Activated T-cell treated with anti-CD3 and anti-CD28 coated beads, Interleukin-2, amount 50 U/mL, for 1 hour (primary cell): Measurements from ENCODE around the gene AIP.

Source experiments
- DNase-seq: peaks from one replicate; pipeline ENCODE4 v3.0.0-alpha.2; 2020

Gene AIP

GRCh38 chr11:67507864-67508485, 25.1 kb downstream of the AIP start, which contains the start of gene CDK2AP2:
CDK2AP2 (minus strand) TSS chr11:67508162; CDS start chr11:67508082, 80 bp downstream.
- peak; percentile 94 for DNase-seq

- peak; percentile 98 for DNase-seq
These were observed 25.8 kb downstream of the AIP start for GRCh38 chr11:67508486-67509121.

GRCh38 chr11:67510023-67510345, 27.2 kb downstream of the AIP start:
- DNase-seq: no peak

- peak; percentile 8 for DNase-seq
These were observed 28.7 kb downstream of the AIP start for GRCh38 chr11:67511558-67511957.

GRCh38 chr11:67514116-67514515, 31.3 kb downstream of the AIP start:
- no peak for DNase-seq

- DNase-seq: no peak
These were observed 34.0 kb downstream of the AIP start for GRCh38 chr11:67516806-67517205.

- no peak for DNase-seq
These were observed 35.1 kb downstream of the AIP start for GRCh38 chr11:67517784-67518552.

- no peak for DNase-seq
These were observed 36.9 kb downstream of the AIP start for GRCh38 chr11:67519726-67520125.

- DNase-seq: no peak
These were observed 38.3 kb downstream of the AIP start for GRCh38 chr11:67520856-67521824.

GRCh38 chr11:67521924-67522323, 39.1 kb downstream of the AIP start:
- DNase-seq: no peak

- no peak for DNase-seq
These were observed 39.5 kb downstream of the AIP start for GRCh38 chr11:67522338-67522737.

GRCh38 chr11:67522844-67523555, 40.2 kb downstream of the AIP start, which contains the start of gene CABP2:
CABP2 (minus strand) TSS chr11:67523446; CDS start chr11:67523326, 120 bp downstream.
- DNase-seq: no peak

GRCh38 chr11:67523556-67524479, 41.0 kb downstream of the AIP start:
- no peak for DNase-seq

- no peak for DNase-seq
These were observed 41.6 kb downstream of the AIP start for GRCh38 chr11:67524480-67524808.

- DNase-seq: no peak
These were observed 42.6 kb downstream of the AIP start for GRCh38 chr11:67525275-67525976.

GRCh38 chr11:67528376-67528775, 45.5 kb downstream of the AIP start:
- DNase-seq: no peak

- no peak for DNase-seq
These were observed 47.4 kb downstream of the AIP start for GRCh38 chr11:67530282-67530592.

- DNase-seq: no peak
These were observed 50.1 kb downstream of the AIP start for GRCh38 chr11:67532889-67533288.

- no peak for DNase-seq
These were observed 51.3 kb downstream of the AIP start for GRCh38 chr11:67534070-67534679.

GRCh38 chr11:67535561-67535960, 52.7 kb downstream of the AIP start:
- no peak for DNase-seq
